Measurements from ENCODE around the gene TBX1. TPM values are rescaled to one million over a fixed set of nuclear protein-coding genes. Genes with fewer than 3 reads are reported as not detected.

Gene TBX1
- total RNA-seq, 1 experiment from 2014 or later: 11.9 TPM

- Histone ChIP-seq H3K4me3 (no peak overlapping the region), H3K36me3 (no peaks in the 10 kb centered on the region), H3K27me3 (no peaks in the 10 kb centered on the region), H3K4me1 (no peaks in the 10 kb centered on the region), H3K27ac (no peak overlapping the region), H3K9me3 (replicated peaks) (no peaks in the 10 kb centered on the region)
- DNase-seq: no peak
These were observed 35.6 kb downstream of the TBX1 start for GRCh38 chr22:19796160-19796559.

- no peak overlapping the region for H3K4me3 ChIP-seq
These were observed 36.8 kb downstream of the TBX1 start for GRCh38 chr22:19797086-19798002.

GRCh38 chr22:19798003-19798665 lies 37.6 kb downstream of the TBX1 start:
- H3K4me3 ChIP-seq: no peak overlapping the region
- H3K27ac ChIP-seq: no peak overlapping the region
- H3K4me1 ChIP-seq: no peaks in the 10 kb centered on the region
- H3K9me3 ChIP-seq (replicated peaks): no peaks in the 10 kb centered on the region
- H3K27me3 ChIP-seq: no peaks in the 10 kb centered on the region
- H3K36me3 ChIP-seq: no peaks in the 10 kb centered on the region
- DNase-seq: no peak

More at GRCh38 chr22:19797086-19798002, 36.8 kb downstream of the TBX1 start:
- DNase-seq: no peak
- H3K36me3 ChIP-seq: no peaks in the 10 kb centered on the region
- H3K27ac ChIP-seq: no peak overlapping the region
- no peaks in the 10 kb centered on the region for H3K9me3 ChIP-seq (replicated peaks)
- H3K27me3 ChIP-seq: no peaks in the 10 kb centered on the region
- H3K4me1 ChIP-seq: no peaks in the 10 kb centered on the region

- DNase-seq: no peak
- Histone ChIP-seq H3K27me3 (no peaks in the 10 kb centered on the region), H3K4me3 (no peak overlapping the region), H3K36me3 (no peaks in the 10 kb centered on the region), H3K9me3 (replicated peaks) (no peaks in the 10 kb centered on the region), H3K27ac (no peak overlapping the region), H3K4me1 (no peaks in the 10 kb centered on the region)
These were observed 38.3 kb downstream of the TBX1 start for GRCh38 chr22:19798891-19799293.

- no peaks in the 10 kb centered on the region for H3K27me3 ChIP-seq
- no peak overlapping the region for H3K4me3 ChIP-seq
- H3K4me1 ChIP-seq: no peaks in the 10 kb centered on the region
- H3K9me3 ChIP-seq (replicated peaks): no peaks in the 10 kb centered on the region
- no peaks in the 10 kb centered on the region for H3K36me3 ChIP-seq
- no peak overlapping the region for H3K27ac ChIP-seq
- DNase-seq: no peak
These were observed 39.0 kb downstream of the TBX1 start for GRCh38 chr22:19799322-19800190.

- no peaks in the 10 kb centered on the region for H3K27me3 ChIP-seq
- no peak overlapping the region for H3K27ac ChIP-seq
- no peaks in the 10 kb centered on the region for H3K36me3 ChIP-seq
- no peak overlapping the region for H3K4me3 ChIP-seq
- DNase-seq: no peak
- no peaks in the 10 kb centered on the region for H3K4me1 ChIP-seq
- no peaks in the 10 kb centered on the region for H3K9me3 ChIP-seq (replicated peaks)
These were observed 39.7 kb downstream of the TBX1 start for GRCh38 chr22:19800306-19800705.

GRCh38 chr22:19800761-19801244 lies 40.2 kb downstream of the TBX1 start:
- peaks cover 1% of the 10 kb centered on the region; the same call in 1 of the 2 replicates for H3K4me1 ChIP-seq
- no peak for DNase-seq
- H3K4me3 ChIP-seq: no peak overlapping the region

GRCh38 chr22:19801340-19802000 lies 40.9 kb downstream of the TBX1 start:
- H3K4me3 ChIP-seq: no peak overlapping the region
- DNase-seq: no peak
- H3K4me1 ChIP-seq: peaks cover 8% of the 10 kb centered on the region
- no peaks in the 10 kb centered on the region for H3K9me3 ChIP-seq (replicated peaks)
- H3K27ac ChIP-seq: no peak overlapping the region
- no peaks in the 10 kb centered on the region for H3K27me3 ChIP-seq
- no peaks in the 10 kb centered on the region for H3K36me3 ChIP-seq

More at GRCh38 chr22:19800761-19801244, 40.2 kb downstream of the TBX1 start:
- H3K36me3 ChIP-seq: no peaks in the 10 kb centered on the region
- no peak overlapping the region for H3K27ac ChIP-seq
- no peaks in the 10 kb centered on the region for H3K27me3 ChIP-seq
- no peaks in the 10 kb centered on the region for H3K9me3 ChIP-seq (replicated peaks)

GRCh38 chr22:19802001-19802893 lies 41.7 kb downstream of the TBX1 start:
- H3K36me3 ChIP-seq: no peaks in the 10 kb centered on the region
- no peak overlapping the region for H3K27ac ChIP-seq
- H3K9me3 ChIP-seq (replicated peaks): no peaks in the 10 kb centered on the region
- peaks cover 13% of the 10 kb centered on the region for H3K4me1 ChIP-seq
- DNase-seq: no peak
- no peaks in the 10 kb centered on the region for H3K27me3 ChIP-seq
- no peak overlapping the region for H3K4me3 ChIP-seq

- no peak overlapping the region for H3K4me3 ChIP-seq
- no peaks in the 10 kb centered on the region for H3K36me3 ChIP-seq
- H3K27me3 ChIP-seq: no peaks in the 10 kb centered on the region
- H3K4me1 ChIP-seq: peaks cover 13% of the 10 kb centered on the region
- no peak overlapping the region for H3K27ac ChIP-seq
- no peaks in the 10 kb centered on the region for H3K9me3 ChIP-seq (replicated peaks)
- DNase-seq: no peak
These were observed 42.5 kb downstream of the TBX1 start for GRCh38 chr22:19802894-19803735.

GRCh38 chr22:19803736-19804267 lies 43.2 kb downstream of the TBX1 start:
- H3K27me3 ChIP-seq: no peaks in the 10 kb centered on the region
- H3K27ac ChIP-seq: no peak overlapping the region
- H3K4me1 ChIP-seq: peaks cover 13% of the 10 kb centered on the region
- DNase-seq: no peak
- no peak overlapping the region for H3K4me3 ChIP-seq
- no peaks in the 10 kb centered on the region for H3K9me3 ChIP-seq (replicated peaks)
- H3K36me3 ChIP-seq: no peaks in the 10 kb centered on the region

GRCh38 chr22:19805821-19806212 lies 45.2 kb downstream of the TBX1 start:
- Histone ChIP-seq H3K9me3 (replicated peaks) (no peaks in the 10 kb centered on the region), H3K27me3 (no peaks in the 10 kb centered on the region), H3K4me3 (no peak overlapping the region), H3K27ac (no peak overlapping the region), H3K4me1 (peaks cover 18% of the 10 kb centered on the region), H3K36me3 (no peaks in the 10 kb centered on the region)
- peak; percentile 22 to 27 for DNase-seq

All from SJCRH30 (cell line).